ENCODE data around the gene GOLGA6L10.
A peak's percentile ranks its signal among the peaks of the same experiment; 100 is the strongest.
"Not testable (repeated sequence)": the region's sequence is repeated elsewhere in the genome, so short reads cannot be mapped to it uniquely, and the experiment has no call there.

GOLGA6L10 gene

DNA sequence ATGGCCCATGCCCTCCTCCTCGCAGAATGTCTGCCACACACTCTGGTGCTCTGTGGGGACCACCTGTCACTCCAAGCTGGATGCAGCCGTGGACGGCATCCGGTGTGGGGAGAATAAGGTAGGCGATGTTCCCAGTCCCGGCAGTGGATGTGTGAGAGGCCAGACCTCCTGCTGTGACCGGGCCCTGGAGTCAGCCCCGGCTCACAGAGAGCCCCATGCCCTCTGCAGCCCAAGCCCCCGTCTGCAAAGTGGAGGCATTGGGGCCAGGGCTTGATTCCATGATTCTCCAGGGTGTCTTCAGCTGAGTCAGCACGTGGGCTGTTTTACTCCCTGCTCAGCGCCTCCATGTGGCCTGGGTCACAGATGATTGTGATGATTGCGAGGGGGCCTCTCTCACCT is 32.2 kb downstream of the GOLGA6L10 start:
- no peak for DNase-seq

DNA sequence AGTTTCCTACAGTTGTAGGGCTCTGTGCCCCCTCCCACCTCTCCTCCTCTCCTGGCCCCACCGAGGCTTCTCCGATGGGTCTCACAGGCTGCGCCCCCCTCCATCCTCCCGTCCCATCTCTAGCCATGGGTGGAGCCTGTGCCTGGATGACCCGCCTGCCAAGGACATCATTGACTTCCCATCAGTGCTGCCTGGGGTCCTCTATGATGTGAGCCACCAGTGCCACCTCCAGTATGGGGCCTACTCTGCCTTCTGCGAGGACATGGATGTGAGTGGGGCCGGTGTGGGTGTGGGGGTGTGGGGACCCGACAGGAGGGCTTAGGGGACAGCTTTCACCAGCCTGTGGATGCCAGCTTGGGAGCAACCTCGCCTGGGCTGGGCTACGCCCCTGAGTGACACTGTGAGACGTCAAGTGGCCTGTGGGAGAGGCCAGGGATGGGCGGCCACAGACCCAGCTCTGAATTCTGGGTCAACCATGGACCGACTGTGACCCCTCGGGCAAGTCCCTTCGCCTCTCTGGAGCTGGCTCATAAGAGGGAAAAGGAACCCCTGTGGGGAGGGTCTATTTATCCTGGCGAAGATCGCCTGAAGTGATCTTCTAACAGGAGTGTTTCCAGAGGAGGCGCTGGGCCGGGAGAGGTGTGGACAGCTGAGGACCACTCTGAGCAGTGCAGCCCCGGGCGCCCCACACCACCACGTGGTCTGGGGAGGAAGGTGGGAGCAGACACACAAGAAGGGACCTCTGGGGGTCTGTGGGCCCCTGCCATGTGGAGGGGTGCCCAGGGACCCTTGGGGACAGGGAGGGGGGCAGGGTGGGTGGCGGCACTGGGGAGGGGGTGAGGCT is 32.8 kb downstream of the GOLGA6L10 start:
- DNase-seq: not testable (repeated sequence)

DNA sequence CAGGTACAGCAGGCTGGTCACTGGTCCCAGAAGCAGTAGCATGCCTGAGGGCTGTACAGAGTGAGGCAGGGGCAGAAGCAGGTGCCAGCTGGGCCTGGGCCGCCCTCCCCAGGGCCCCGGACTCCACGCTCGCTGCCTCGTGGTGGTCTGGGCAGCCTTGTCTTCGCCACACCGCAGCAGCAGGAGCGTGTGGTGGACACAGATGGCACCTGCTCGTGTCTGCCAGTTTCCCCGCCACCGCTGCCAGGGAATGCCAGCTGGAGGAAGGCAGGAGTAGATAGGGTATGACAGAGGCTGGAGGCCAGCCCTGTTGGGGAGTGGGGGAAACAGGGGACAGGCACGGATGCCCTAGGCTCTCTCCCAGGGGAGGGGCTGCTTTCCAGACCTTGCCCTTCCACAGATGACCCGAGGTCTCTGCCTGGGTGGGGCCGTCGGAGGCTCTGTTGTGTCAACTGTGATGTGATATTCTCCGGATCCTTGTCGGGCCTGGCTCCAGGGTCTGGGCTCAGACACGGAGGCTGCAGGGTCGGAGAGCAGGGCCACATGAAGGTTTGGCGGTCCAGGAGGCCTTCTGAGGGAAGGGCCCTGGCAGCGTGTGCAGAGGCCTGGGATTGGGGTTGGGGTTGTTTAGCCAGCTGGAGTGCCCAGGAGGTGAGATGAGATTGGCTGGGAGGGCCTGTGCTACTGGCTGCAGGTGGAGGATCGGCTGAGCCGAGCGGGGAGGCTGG is 33.6 kb downstream of the GOLGA6L10 start:
- no peak for DNase-seq

DNA sequence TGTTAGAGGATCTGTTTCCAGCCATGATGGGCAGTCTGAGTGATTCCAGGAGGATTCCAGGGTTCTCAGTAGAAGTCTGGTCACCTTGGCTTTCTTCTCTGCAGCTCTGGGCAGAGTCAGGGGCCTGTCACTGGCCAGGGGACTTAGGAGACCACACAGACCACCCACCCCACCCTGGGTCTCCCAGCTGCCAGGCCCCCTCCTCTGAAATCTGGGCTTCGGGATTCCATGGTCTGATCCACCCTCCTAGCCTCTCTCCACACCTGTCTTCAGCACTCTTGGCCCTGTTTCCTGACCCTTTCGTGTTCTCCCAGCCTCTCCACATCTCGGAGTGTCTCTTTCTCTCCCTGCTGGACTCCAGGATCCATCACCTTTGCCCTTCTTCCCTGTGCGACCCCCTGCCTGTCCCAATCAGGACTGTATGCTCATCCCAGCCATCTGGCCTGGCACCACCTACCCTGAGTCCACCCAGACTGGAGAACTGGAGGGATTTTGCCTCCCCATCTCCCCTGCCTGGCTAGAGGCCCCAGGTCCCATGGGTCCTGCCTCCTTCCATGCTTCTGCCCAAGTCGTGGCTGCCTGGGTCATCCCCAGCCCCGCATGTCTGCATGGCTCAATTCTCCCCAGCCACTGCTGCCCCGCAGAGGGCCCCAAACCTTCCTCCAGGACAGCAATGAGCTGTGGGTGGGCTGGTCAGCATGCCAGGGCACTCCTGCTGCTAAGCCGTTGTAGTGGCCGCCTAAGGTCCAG is 34.3 kb downstream of the GOLGA6L10 start:
- no peak for DNase-seq

DNA sequence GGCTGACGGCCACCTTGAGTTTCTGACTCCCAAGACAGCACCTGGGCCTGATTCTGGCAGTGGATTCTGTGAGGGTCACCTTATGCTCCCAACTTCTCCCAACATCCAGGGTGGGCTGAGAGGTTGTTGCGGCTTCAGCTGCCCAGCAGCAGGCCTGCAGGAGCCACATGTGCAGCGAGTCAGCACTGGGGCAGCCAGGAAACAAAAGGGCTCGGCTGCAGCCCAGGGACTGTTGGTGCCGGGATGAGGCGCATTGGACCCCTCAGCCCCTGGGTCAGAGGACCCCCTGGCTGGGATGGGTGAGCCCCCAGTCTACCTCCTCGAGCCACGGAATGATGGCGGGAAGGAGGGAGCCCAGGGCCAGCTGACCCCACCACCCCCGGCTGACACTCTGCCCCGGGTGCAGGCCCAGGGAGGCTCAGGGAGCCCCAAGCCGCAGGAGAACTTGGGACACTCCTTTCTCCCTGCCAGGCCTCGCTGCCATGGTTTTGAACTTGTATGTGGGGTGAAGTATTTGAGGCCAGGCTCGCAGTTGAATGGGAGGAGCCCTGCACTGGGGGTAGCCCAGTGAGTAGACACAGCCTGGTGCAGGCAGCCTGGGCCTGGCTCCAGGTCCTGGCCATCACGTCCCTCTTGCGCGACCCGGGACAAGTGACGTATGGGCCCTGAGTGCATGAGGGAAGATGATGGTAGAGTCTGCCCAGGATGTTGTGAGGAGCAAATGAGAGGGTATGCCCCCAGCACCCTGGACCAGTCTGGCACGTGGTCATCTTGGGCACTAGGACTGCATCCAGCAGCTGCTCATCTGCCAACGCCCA is 35.1 kb downstream of the GOLGA6L10 start:
- DNase-seq: not testable (repeated sequence)

DNA sequence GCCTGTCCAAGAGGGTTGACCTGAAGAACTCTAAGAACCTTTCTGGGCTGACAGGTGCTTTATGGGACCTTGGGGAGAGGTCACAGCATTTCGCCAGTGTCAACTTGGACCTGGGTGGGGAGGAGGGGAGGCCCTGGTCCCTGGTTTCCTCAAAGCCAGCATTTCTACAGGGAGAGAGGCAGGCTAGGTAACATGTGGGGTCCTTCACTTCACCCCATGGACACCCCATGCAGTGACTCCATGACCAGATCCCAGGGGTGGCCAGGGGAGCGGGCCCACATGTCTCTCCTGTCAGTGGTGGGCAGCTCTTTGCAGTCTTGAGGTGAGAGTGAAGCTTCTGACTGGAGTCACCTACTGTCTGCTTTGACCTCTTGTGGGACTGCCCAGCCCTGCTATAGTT is 35.8 kb downstream of the GOLGA6L10 start:
- no peak for DNase-seq

DNA sequence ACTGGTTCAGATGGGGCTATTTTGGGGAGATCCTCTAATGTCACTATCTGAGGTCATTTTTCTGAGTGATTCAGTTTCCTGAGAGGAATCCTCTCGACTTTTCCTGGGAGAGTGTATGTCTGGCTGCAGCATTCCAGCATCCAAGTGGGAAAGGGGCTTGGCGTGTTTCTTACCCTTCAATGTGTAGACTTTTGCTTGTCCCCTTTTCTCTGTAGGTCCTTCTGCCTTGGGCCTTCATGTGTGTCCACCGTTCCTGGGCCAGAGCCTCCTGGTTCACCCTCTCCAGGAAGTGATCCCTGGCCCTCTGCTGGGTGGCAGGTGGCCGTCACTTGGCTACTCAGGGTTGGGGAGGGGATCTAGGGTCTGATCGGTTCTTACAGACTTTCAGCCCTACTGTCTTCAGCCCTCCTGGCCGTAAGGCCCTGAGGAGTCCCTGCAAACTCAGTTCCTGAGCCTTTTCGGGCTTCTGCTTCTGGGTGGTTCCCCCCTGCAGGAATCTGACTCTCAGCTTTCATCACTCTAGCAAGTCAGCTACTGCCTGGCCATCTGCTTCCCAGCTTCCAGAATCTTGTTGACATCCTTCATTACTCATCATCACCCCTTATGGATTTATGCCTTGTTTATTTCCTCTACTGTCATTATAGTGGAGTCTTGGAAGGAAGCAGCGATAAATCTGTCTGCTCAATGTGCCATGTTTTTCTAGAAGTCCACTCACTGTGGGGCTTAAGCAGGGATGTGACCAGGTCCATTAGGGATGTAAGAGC is 36.5 kb downstream of the GOLGA6L10 start:
- no peak for DNase-seq

DNA sequence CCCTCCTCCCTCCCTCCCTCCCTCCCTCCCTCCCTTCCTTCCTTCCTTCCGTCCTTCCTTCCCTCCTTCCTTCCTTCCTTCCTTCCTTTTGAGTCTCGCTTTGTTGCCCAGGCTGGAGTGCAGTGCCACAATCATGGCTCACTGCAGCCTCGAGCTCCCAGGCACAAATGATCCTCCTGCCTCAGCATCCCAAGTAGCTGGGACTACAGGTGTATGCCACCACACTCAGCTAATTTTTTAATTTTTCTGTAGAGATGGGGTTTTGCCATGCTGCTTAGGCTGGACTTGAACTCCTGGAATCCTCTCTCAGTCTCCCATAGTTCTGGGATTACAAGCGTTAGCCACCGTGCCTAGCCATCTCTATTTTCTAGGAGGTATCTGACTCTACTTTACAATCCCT is 38.0 kb downstream of the GOLGA6L10 start:
- DNase-seq: not testable (repeated sequence)

DNA sequence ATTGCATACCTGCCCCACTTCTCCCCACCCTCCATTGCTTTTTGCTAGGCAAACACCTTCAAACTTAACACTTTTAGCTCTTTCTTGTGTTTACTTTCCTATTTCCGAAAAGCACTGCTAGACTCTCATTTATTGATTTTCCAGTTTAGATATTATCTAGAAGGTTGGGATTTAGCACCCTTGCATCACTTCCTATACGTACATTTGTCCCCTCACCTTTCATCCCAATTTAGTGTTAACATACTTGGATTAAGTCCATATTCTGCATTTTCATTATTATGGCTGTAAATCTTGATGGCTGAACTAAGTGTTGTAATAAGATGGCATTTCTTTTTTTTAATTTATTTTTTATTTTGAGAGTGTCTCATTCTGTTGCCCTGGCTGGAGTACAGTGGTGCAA is 39.5 kb downstream of the GOLGA6L10 start:
- no peak for DNase-seq

DNA sequence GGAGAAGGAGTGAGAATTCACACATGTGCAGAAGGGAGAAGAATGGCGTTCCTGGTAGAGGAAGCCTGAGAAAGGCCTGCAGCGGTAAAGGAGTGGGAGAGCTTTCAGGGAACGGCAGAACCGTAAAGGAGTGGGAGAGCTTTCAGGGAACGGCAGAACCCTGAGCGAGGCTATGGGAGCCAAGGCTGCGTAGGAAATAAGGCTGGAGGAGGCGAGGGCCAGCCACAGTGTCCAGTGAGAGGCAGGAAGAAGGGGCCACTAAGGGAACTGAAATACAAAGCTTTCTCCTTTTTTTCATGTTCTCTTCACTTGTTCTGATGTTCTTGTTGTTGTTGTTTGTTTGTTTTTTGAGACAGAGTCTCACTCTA is 41.6 kb downstream of the GOLGA6L10 start:
- DNase-seq: no peak

DNA sequence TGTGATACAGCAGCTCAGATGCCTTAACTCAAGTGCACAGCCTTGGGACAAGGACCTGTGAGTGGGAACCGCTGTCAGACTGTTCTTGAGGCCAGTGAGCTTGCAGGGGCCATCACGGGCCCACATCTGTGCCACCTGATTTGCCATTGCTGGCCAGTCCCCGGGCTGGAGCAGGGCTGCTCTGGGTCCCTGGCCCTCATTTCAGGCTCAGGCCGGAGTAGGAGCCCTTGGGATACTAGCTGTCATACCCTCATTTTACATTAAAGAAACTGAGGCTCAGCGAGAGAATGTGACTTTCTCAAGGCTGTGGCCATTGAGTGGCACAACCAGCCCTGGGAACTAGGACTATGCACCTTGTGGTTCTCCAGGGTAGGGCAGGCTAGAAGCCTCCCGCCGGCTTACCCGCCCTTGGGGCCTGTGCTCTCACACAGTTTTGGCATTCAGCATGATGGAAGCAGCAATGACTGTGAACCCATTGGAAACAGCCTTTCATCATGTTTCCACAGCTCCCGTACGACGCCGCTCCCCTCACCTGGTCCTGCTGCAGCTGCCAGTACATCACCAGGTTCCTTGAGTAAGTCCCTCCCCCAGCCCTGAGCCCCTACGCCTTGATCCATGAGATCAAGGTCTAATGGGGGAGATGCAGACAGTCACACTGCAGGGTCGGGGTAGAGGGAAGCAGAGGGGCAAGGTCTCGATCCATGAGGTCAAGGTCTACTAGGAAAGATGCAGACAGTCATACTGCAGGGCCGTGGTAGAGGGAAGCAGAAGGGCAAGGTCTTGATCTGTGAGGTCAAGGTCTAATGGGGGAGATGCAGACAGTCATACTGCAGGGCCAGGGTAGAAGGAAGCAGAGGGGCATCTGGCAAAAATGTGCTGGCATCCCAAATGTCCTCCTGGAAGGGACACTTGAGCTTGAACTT is 42.2 kb downstream of the GOLGA6L10 start:
- DNase-seq: no peak

DNA sequence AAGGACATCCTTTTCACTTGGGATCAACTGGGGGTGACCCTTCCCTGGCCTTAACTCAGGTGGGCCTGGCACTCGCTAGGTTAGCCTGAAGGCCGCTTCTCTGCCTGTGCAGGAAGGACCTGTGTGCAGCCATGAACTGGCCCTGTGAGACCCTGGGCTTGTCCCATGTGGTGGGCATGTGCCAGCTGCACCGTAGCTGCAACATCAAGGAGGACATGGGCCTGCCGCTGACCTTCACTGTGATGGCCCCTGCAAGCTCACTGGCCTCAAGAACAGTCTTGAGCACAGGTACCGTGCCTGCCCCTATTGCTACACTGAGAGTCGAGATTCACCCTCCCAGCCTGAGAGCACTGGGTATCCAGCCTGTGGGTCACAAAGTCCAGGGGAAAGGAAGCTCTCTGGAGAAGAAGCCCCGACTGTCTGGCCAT is 43.6 kb downstream of the GOLGA6L10 start:
- DNase-seq: no peak

DNA sequence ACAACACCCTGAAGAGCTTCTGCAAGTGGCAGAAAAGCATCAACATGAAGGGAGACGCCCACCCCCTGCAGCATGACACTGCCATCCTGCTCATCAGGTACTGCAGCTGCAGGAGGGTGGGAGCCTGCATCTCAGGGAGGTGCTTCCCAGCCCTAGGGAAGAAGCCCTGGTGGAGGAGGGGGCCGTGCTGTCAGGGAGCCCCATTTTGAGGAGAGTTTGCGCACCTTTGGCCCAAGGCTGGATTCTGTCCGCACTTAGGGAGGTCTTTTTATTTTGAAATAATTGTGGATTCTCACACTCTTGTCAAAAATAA is 44.5 kb downstream of the GOLGA6L10 start:
- no peak for DNase-seq

DNA sequence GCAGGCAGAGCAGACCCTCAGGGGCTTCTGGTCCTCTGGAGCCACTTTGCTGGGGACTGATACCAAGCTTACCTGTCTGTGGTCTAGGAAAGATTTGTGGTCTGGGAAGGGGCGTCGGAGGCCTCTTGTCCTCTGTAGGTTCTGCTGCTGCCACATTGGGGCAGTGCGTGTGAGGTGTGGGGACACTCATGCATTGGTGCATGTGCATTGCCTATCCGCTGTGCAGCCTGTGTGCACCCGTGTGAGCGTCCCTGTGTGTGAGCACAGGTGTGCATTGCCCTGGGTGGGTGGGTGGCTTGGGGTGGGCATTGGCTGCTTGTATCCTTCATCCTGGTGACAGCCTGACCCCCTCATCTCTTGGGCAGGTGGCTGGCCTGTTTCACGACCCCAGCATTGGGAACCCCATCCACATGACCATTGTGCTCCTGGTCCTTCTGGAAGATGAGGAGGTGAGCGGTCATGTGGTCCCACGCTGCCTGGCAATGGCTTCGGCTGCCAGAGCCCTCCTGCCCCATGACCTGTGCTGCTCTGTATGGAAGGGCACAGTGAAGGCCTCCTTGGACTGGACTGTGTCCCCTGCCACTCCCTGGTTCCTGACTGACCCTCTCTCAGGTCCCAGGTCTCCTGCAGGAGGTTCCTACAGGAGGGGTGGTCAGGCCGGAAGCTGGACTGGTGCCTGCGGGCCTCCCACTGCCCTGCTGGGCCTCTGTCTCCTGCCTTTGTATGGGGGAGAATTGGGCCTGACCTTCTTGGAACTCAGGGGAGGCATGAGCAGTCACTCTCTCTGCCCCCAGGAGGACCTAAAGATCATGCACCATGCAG is 45.1 kb downstream of the GOLGA6L10 start:
- no peak for DNase-seq

DNA sequence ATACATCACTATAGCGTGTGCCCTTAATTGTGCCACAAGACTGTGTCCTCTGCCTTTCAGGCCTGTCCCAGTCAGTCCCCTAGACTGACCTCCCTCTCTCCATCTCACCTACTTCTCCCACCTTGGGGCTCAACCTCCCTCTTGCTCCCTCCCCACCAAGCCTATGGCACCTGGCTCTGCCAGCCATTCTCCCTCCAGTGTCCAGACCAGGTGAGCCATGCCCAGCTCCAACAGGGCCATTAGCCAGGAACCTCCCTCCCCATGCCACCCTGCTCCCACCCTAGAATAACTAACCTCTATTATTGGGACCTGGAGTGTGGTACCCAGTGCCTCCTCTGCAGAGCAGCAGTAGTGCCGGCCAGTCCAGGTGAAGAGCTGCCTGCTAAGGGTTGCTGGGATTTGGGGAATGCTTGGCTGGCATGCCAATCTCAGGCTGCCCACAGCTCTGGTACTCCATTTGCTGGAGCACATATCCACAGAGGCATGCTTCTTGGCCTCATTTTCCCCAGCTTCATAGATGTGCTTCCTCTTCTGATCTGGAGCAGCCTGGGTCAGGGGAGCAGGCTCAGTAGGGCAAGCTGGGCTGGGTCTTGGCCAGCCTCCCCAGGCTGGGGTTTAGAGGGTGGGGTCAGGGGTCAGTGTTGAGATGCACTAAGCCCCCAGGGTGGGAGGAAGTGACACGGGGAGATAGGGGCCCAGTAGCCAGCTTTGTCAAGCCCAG is 47.8 kb downstream of the GOLGA6L10 start:
- DNase-seq: no peak

DNA sequence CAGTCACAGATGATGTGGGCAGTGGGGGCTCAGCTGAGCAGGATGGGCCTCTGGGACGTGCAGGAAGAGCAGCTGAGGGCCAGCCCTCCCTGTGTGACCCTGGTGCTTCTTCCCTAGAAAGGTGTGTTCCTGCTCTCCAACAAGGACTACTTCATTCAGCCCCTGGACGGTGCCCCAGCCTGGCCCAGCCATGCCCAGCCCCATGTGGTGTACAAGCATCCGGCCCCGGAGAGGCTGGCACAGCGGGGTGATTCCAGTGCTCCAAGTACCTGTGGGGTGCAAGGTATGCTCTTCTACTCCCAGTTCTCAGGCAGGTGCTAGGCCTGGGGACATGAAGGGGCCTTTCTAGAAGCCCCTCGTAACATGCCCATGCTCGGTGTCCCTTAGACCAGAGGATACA is 48.4 kb downstream of the GOLGA6L10 start:
- no peak for DNase-seq

DNA sequence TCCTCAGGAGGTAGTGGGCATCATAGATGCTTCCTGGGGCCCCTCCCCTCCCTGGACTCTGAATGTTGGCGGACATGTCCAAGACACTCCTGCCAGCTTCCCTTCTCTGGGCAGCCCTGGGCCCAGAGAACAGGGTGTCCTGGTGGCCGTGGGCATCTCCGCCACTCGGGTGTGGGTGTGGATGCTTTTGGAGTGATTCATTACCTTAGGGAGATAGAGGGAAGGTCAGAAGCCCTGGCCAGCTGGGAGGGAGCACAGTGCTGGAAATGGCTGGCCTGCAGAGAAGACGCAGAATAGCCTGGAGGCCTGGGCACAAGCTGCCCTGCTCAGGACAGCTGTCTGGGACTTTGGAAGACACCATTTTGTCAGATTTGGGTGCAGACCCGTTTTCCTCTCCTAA is 48.9 kb downstream of the GOLGA6L10 start:
- not testable (repeated sequence) for DNase-seq

DNA sequence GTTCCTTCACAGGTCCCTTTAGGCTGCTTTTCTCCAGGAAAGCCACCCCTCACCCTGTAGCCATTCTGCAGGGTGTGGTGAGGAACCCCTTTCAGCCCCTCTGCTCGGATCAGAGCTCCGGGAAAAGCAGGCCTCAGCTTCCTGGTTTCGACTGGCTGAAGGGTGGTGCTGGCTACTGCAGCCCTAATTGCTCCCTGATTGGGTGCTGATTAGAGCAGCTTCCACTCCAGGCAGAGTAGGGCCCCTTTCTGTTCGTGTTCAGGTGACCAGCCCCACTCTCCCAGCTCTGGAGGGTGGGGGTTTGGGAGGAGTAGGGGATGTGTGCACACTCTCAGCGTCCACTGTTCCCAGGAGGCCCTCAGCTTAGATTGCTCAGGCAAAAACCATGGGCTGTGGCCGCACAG is 49.8 kb downstream of the GOLGA6L10 start:
- DNase-seq: not testable (repeated sequence)

DNA sequence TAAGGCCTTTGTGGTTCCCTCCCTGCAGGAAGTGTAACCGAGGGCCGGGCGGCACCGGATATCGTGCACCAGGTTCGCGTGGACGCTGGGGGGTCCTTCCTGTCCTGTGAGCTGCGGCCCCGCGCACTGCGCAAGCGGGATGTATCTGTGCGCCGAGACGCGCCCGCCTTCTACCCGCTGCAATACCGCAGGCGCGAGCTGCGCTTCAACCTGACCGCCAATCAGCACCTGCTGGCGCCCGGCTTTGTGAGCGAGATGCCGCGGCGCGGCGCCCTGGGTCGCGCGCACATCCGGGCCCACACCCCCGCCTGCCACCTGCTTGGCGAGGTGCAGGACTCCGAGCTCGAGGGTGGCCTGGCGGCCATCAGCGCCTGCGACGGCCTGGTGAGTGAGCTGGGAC is 50.8 kb downstream of the GOLGA6L10 start:
- peak; percentile 49 for DNase-seq
